ENCODE results near the gene NPR1.

DNA sequence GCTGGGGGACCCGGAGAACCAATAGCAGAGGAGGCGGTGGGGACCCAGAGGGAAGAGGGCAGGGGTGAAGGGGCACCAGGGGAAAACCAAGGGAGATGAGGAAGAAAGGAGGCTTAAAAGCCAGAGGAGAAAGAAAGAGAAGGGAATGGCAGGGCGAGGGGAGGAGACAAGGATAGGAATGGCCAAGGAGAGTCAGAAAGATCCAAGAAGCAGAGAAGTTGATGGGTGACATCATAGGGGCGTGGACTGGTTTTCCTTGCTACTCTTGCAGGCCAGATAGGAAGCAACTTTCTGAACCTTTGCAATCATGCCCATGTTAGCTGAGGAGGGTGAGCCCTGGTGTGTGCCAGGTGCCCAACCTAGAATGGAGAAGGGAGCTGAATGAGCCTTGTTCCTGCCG is 5.4 kb downstream of the NPR1 start:
- TF ChIP-seq, protein P1, sequence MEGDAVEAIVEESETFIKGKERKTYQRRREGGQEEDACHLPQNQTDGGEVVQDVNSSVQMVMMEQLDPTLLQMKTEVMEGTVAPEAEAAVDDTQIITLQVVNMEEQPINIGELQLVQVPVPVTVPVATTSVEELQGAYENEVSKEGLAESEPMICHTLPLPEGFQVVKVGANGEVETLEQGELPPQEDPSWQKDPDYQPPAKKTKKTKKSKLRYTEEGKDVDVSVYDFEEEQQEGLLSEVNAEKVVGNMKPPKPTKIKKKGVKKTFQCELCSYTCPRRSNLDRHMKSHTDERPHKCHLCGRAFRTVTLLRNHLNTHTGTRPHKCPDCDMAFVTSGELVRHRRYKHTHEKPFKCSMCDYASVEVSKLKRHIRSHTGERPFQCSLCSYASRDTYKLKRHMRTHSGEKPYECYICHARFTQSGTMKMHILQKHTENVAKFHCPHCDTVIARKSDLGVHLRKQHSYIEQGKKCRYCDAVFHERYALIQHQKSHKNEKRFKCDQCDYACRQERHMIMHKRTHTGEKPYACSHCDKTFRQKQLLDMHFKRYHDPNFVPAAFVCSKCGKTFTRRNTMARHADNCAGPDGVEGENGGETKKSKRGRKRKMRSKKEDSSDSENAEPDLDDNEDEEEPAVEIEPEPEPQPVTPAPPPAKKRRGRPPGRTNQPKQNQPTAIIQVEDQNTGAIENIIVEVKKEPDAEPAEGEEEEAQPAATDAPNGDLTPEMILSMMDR (conservative IDR thresholded peaks at IDR 0.05): no peak
- no peak for TF ChIP-seq ZFX (IDR thresholded peaks at IDR 0.05)

All from C4-2B (cell line).